CD1c-positive myeloid dendritic cell (primary cell): ENCODE results near the gene C9orf50.
"Not testable (repeated sequence)": the region's sequence is repeated elsewhere in the genome, so short reads cannot be mapped to it uniquely, and the experiment has no call there.

Source experiments
- DNase-seq: peaks from one replicate; pipeline ENCODE4 v3.0.0-alpha.2; 2016; ENCODE audit errors: extremely low spot score

C9orf50 gene, protein sequence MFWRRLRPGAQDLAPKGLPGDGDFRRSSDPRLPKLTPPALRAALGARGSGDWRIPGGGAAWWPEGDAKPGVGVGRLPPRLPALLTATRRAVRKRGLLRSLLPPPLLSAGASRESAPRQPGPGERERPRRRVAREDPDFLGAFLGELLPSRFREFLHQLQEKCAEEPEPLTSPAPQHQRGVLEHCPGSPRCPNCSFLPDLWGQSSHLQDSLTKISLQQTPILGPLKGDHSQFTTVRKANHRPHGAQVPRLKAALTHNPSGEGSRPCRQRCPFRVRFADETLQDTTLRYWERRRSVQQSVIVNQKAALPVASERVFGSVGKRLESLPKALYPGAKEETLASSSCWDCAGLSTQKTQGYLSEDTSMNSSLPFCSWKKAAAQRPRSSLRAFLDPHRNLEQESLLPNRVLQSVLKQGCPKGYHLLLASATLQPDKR

DNA sequence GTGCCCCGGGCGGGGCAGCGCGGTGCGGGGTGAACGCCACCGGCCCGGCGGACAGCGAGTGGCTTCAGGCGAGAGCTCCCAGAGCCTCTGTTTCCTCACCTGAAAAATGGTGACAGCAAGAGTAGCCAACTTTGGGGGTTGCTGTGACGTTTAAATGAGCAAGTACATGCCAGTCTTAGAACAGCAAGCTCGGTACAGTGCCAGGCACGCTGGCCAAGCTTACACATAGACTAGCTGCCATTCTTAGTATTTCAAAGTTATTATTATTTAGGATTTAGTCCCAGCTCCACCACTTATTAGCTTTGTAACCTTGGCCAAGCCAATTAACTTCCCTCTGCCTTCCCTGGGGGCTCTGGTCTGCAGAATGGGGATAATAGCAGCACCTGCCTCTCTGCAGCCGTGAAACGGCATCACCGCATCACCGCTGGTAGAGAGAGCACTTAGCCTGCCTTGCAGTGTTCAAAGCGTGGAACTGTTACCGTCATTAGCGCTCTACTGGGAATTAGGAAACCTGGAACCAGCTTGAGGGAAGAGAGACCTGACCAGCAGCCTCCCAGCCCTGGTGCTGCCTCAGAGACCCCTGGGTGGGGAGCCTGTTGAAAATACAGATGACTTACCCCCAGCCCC lies at the start of gene C9orf50:
TSS of gene C9orf50 (minus strand) at position 433 of the 627 bp plus-strand sequence. CDS start 527 bp downstream, outside the sequence.
- DNase-seq = no peak

GRCh38 chr9:129669946-129670345 lies 49.0 kb upstream of the C9orf50 start:
- no peak for DNase-seq

GRCh38 chr9:129669141-129669718 lies 48.3 kb upstream of the C9orf50 start:
- no peak for DNase-seq

DNA sequence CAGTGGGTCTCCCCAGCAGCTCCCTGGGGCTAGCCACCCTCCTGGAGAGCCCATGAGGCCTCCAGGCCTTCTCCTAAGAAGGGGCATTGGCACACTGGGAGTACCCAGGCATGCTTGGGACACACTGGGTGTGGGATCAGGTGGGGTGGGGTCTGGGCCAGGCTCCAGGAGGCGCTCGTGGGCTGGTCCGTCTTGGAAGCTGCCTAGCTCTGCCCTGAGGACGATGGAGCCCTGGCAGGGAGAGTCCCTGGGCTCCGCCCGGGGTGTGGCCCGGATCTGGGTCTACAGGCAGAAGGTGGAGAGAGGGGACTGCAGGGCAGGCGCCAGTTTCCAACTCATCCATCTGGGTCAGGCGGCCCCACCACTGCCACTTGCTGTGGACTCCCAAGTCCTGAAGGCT lies 46.9 kb upstream of the C9orf50 start:
- DNase-seq = no peak

- DNase-seq = no peak
Measured at GRCh38 chr9:129667378-129667777, 46.5 kb upstream of the C9orf50 start.

GRCh38 chr9:129666575-129666974 lies 45.7 kb upstream of the C9orf50 start:
- no peak for DNase-seq

- DNase-seq = no peak
Measured at GRCh38 chr9:129665814-129666520, 45.1 kb upstream of the C9orf50 start.

DNA sequence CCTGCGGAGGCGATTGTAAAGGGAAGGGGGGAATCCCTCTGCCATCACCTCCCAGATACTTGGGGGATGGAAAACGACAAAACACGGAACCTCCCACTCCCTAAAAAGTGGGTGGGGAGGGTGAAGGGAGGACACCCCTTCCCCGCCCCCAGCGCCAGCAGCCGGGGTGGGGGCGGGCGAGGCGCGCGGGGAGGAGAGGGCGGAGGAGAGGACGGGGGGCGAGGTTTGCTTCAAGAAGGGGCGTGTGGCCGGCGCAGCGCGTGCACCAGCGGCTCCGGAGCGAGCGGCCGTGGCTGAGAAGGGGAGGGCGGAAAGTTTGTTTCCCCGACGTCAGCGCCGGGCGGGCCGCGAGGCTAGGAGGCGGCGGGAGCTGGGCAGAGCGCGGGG lies 44.5 kb upstream of the C9orf50 start, which contains the start of gene PRRX2:
TSS of gene PRRX2 (plus strand) at position 259 of the 387 bp plus-strand sequence. CDS start 221 bp downstream, outside the sequence.
- peak; percentile 34 for DNase-seq

- DNase-seq = no peak
Measured at GRCh38 chr9:129664746-129665388, 44.0 kb upstream of the C9orf50 start.

DNA sequence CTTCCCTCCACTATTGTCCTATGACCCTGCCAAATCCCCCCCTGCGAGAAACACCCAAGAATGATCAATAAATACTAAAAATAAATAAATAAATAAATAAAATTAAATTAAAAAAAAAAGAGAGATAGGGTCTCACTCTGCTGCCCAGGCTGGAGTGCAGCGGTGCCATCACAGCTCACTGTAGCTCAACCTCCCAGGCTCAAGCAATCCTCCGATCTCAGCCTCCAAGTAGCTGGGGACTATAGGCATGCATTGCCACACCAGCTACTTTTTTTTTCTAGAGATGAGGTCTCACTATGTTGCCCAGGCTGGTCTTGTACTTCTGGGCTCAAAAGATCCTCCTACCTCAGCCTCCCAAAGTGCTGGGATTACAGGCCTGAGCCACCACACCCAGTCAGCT lies 41.3 kb upstream of the C9orf50 start:
- not testable (repeated sequence) for DNase-seq

- no peak for DNase-seq
Measured at GRCh38 chr9:129661029-129661428, 40.1 kb upstream of the C9orf50 start.

DNA sequence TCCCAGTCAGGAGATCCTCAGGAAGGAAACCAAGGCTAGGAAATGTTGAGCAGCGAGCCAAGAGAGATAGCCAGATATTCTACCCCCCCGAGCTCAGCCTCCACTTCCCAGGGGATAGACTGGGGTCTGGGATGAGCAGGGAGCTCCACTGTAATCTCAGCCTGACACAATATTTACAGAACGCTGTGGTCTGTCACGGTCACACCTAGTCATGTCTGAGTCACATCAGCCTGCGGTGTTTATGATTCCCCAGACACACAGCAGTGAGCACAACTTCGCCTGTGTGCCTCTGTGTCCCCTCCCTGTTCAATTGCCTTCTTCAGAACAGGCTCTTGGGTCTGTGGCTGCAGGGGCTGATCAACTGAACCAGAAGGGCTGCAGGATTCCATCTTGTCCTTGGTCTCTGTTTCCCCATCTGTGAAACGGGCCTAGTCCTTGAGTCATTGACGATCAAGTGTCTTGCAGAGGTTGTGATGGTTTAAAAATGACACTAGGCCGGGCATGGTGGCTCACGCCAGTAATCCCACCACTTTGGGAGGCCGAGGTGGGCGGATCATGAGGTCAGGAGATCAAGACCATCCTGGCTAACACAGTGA lies 36.0 kb upstream of the C9orf50 start:
- no peak for DNase-seq

DNA sequence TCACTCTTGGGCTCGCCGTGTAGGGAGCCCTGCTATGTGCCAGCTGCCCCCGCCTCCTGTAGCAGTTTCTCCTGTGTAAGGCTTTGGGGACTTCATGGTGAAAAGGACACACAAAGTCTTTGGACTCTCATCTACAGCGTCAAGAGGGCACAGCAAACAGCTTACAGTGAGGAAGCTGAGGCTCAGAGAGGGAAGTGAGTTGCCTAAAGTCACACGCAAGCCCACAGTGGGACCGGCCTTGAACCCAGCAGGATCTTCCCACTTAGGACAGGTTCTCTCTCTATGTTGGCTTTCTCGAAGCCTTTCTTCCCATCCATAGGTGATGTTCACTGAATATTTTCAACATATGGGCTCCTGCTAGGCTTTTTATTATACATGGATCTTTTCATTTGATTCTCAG lies 34.8 kb upstream of the C9orf50 start:
- DNase-seq = peak; percentile 41

DNA sequence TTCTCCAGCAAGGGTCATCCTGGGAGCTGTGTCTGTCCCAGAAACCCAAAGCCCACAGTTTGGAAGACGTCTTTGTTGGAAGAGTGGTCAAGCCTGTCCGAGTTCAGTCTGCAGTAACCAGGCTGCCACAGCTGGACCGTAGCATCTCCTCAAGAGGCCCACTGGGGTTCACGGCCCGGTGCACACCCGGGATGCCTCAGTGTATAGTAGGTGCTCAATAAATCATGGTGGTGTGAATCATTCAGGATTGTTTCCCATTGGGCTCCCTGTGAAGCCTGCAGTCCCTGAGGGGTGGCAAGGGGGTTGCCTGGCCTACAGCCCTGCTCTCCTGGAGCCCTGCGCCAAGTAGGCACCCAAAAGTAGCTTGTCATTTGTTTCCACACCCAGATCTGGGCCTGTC lies 34.3 kb upstream of the C9orf50 start:
- no peak for DNase-seq

DNA sequence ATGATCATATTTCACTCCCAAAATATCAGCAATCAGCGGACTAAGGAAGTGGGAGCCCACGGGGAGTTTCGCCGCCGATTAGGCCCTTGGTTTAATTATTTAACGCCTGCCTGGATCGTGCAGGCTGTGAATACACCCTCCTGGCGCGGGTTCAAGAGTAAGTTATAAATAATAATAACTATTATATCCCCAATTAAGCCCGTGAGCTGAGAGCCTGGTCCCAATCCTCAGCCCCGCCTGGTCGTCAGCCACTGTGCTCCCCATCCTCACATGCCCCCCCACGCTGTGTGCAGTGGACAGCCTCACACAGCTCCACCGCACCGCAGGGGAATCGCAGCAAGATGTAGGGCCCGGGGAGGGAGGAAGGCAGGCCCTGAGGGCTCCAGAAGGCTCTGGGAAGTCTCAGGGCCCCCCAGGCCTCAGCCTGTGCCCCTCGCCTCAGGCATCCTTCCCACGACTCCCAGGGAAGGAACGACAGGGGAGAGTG lies 33.7 kb upstream of the C9orf50 start:
- DNase-seq = no peak

DNA sequence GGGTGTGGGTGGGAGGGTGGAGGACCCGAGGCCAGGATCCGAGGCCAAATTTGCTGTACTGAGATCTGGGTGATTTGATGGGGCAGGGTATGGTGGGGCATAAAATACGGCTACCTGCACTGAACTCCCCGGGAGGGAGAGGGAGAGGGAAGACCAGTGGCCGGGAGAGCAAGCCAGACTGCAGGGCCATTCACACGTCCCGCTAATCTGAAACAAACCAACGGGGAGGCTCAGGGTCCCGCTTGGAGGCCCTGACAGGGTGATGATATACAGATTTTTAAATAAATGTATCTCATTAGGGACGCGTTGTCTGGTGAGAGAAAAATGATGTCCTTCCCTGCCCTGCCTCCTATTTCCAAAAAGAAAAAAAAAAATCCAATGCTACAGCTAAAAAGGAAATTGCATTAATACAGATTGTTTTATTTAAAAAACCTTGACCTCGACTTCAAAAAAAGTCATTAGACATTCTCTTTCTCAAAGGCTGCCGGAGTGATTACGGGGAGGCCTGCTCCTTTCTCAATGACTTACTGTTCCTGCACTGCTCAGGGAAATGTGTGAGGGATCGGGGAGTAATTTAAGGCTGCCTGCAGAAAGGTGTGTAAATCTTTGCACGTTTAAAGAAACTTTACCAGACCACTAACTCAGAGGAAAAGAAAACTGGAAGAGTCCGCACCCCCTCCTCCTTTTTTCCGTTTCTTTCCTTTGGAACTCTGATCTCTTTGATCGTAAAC lies 33.1 kb upstream of the C9orf50 start:
- no peak for DNase-seq

DNA sequence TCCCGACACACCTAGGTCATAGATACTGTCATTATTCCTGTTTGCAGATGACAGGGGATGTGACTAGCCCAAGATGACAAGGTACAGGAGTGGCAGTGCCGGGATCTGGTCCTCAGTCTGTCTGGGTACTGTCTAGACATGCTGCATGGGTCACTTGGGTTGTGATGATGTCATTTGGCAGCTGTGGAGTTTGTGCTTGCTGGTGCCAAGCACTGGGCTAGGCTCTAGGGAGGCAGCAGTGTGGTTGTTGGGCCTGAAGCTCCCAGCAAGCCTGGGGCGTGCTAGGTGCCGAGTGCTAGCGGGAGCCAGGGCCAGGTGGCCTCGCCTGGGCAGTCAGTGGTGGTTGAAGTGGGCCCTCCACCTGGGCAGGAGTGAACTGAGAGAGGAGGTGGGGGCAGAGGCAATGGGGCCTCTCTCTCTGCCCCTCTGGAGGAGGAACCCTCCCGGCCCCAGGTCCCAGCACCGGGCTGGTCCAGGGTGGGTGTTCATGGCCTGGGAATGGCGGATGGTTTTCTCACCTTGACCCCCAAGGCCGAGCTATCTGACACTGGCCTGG lies 29.9 kb upstream of the C9orf50 start:
- DNase-seq = no peak

DNA sequence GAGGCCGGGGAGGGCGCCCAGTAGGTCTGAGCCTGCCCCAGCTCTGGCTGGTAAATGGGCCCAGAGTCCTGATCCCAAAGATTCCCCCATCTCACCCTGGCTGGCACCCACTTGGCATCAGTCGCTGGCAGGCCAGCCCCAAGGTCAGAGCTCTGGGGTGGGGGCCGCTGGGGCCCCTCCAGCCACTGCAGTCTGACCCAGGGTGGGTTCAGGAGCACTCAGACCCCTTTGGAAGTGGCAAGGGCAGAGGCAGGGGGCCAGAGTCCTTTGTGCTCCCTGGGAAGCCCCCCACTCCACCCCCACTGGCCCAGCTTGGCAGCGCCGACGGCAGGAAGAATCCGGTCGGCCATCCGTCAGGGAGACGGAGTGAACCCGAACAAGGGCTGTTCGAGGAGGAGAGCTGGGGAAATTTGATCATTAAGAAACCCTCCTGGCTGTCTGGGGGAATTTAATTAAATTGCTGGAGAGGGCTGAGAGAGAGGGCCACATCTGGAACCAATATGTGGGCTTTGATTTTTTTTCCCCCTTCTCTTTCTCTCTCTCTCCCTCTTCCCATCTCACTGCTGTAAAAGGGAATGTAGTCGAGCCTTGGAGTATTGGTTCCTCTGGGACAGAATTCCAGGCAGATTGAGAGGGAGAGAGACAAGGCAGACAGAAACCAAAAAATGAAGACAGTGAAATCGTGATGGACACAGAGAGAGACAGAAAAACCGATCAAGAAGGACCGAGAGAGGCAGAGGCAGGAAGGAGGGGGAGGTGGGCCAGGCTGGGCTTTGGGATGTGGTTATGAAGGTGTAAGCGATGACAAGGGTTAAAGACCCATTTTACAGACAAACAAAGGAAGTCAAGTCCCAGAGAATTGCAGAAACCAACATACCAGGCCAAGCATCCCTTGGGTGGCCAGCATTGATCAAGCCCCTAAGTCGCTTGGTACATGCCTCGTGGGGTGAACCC lies 29.1 kb upstream of the C9orf50 start:
- no peak for DNase-seq

DNA sequence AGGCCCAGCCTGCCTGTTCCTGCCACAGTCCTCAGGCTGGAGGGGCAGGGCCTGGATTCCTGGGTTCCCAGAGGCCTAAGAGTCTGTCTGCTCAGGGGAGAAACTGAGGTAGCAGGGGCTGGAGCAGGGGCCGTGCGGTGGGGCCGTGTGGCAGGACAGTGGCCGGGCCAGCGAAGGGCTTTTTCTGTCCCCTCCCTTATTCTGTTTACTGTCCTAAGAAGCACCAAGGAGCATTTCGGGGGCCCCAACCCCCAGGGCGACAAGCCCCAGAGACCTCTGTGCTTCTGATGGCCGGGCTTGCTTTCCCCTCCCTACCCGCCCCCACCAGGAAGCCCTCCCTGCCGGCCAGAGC lies 27.8 kb upstream of the C9orf50 start:
- DNase-seq = no peak
